Measurements from ENCODE around the gene ARHGAP27.
A peak's percentile ranks its signal among the peaks of the same experiment; 100 is the strongest.

The ARHGAP27 gene

GRCh38 chr17:45423975-45424335, 8.7 kb downstream of the ARHGAP27 start:
- Mint-ChIP-seq H3K27me3 (no peaks in the 10 kb centered on the region), H3K4me1 (peaks cover 13% of the 10 kb centered on the region), H3K27ac (ENCODE audit: low read depth) (no peak overlapping the region), H3K4me3 (no peak overlapping the region), H3K9me3 (no peaks in the 10 kb centered on the region), H3K36me3 (ENCODE audit: insufficient read depth) (no peaks in the 10 kb centered on the region)
- no peak for DNase-seq (ENCODE audit: low spot score in 2 of 2)
- no peak for ATAC-seq (replicated peaks; ENCODE audit: extremely low read depth, poor library complexity, severe bottlenecking)

- no peak overlapping the region for H3K4me3 Mint-ChIP-seq
- no peaks in the 10 kb centered on the region for H3K27me3 Mint-ChIP-seq
- H3K9me3 Mint-ChIP-seq: no peaks in the 10 kb centered on the region
- H3K4me1 Mint-ChIP-seq: peaks cover 8% of the 10 kb centered on the region
- H3K27ac Mint-ChIP-seq (ENCODE audit: low read depth): no peak overlapping the region
- no peak for DNase-seq (ENCODE audit: low spot score in 2 of 2)
- no peak for ATAC-seq (replicated peaks; ENCODE audit: extremely low read depth, poor library complexity, severe bottlenecking)
- H3K36me3 Mint-ChIP-seq (ENCODE audit: insufficient read depth): no peaks in the 10 kb centered on the region
These were observed 9.2 kb downstream of the ARHGAP27 start for GRCh38 chr17:45423304-45423974.

GRCh38 chr17:45414990-45415881, 17.4 kb downstream of the ARHGAP27 start:
- Mint-ChIP-seq H3K27me3 (no peaks in the 10 kb centered on the region), H3K36me3 (ENCODE audit: insufficient read depth) (peaks cover 2% of the 10 kb centered on the region), H3K4me1 (peaks cover 29% of the 10 kb centered on the region), H3K9me3 (no peaks in the 10 kb centered on the region), H3K27ac (ENCODE audit: low read depth) (peak overlapping the region; percentile 77), H3K4me3 (no peak overlapping the region)
- no peak for DNase-seq (ENCODE audit: low spot score in 2 of 2)
- ATAC-seq (replicated peaks; ENCODE audit: extremely low read depth, poor library complexity, severe bottlenecking): no peak

- Mint-ChIP-seq H3K36me3 (ENCODE audit: insufficient read depth) (peaks cover 2% of the 10 kb centered on the region), H3K4me1 (peaks cover 43% of the 10 kb centered on the region), H3K9me3 (no peaks in the 10 kb centered on the region), H3K4me3 (no peak overlapping the region), H3K27me3 (no peaks in the 10 kb centered on the region), H3K27ac (ENCODE audit: low read depth) (no peak overlapping the region)
- ATAC-seq (replicated peaks; ENCODE audit: extremely low read depth, poor library complexity, severe bottlenecking) (no peak), DNase-seq (ENCODE audit: low spot score in 2 of 2) (no peak)
These were observed 19.2 kb downstream of the ARHGAP27 start for GRCh38 chr17:45413498-45413923.

GRCh38 chr17:45411348-45412105, 21.1 kb downstream of the ARHGAP27 start:
- Mint-ChIP-seq H3K9me3 (no peaks in the 10 kb centered on the region), H3K27me3 (no peaks in the 10 kb centered on the region), H3K4me1 (peaks cover 60% of the 10 kb centered on the region), H3K36me3 (ENCODE audit: insufficient read depth) (peaks cover 8% of the 10 kb centered on the region), H3K27ac (ENCODE audit: low read depth) (peak overlapping the region; percentile 96), H3K4me3 (peak overlapping the region; percentile 98)
- DNase-seq (ENCODE audit: low spot score in 2 of 2) (no peak), ATAC-seq (replicated peaks; ENCODE audit: extremely low read depth, poor library complexity, severe bottlenecking) (no peak)

GRCh38 chr17:45410144-45411091, 22.3 kb downstream of the ARHGAP27 start:
- ATAC-seq (replicated peaks; ENCODE audit: extremely low read depth, poor library complexity, severe bottlenecking): peak; percentile 84
- peak in 1 of 2 donors; percentile 28 for DNase-seq (ENCODE audit: low spot score in 2 of 2)
- Mint-ChIP-seq H3K4me3 (peak overlapping the region; percentile 98), H3K4me1 (peaks cover 59% of the 10 kb centered on the region), H3K9me3 (no peaks in the 10 kb centered on the region), H3K36me3 (ENCODE audit: insufficient read depth) (peaks cover 13% of the 10 kb centered on the region), H3K27me3 (no peaks in the 10 kb centered on the region), H3K27ac (ENCODE audit: low read depth) (peak overlapping the region; percentile 96)

GRCh38 chr17:45409659-45410076, 23.0 kb downstream of the ARHGAP27 start:
- Mint-ChIP-seq H3K27me3 (no peaks in the 10 kb centered on the region), H3K36me3 (ENCODE audit: insufficient read depth) (peaks cover 16% of the 10 kb centered on the region), H3K9me3 (no peaks in the 10 kb centered on the region), H3K4me1 (peaks cover 54% of the 10 kb centered on the region), H3K4me3 (peak overlapping the region; percentile 98), H3K27ac (ENCODE audit: low read depth) (peak overlapping the region; percentile 96)
- ATAC-seq (replicated peaks; ENCODE audit: extremely low read depth, poor library complexity, severe bottlenecking) (peak; percentile 29), DNase-seq (ENCODE audit: low spot score in 2 of 2) (no peak)

GRCh38 chr17:45408611-45409421, 23.9 kb downstream of the ARHGAP27 start:
- peaks cover 54% of the 10 kb centered on the region for H3K4me1 Mint-ChIP-seq
- peak overlapping the region; percentile 98 for H3K4me3 Mint-ChIP-seq
- DNase-seq (ENCODE audit: low spot score in 2 of 2) (no peak), ATAC-seq (replicated peaks; ENCODE audit: extremely low read depth, poor library complexity, severe bottlenecking) (no peak)
- H3K27me3 Mint-ChIP-seq: no peaks in the 10 kb centered on the region
- H3K9me3 Mint-ChIP-seq: no peaks in the 10 kb centered on the region
- H3K27ac Mint-ChIP-seq (ENCODE audit: low read depth): peak overlapping the region; percentile 96
- H3K36me3 Mint-ChIP-seq (ENCODE audit: insufficient read depth): peaks cover 23% of the 10 kb centered on the region

- peaks cover 40% of the 10 kb centered on the region for H3K4me1 Mint-ChIP-seq
These were observed 26.6 kb downstream of the ARHGAP27 start for GRCh38 chr17:45406107-45406506.

GRCh38 chr17:45405250-45406086, 27.2 kb downstream of the ARHGAP27 start:
- Mint-ChIP-seq H3K4me1 (peaks cover 33% of the 10 kb centered on the region), H3K4me3 (no peak overlapping the region), H3K27me3 (no peaks in the 10 kb centered on the region), H3K27ac (ENCODE audit: low read depth) (no peak overlapping the region), H3K9me3 (no peaks in the 10 kb centered on the region), H3K36me3 (ENCODE audit: insufficient read depth) (peaks cover 40% of the 10 kb centered on the region)
- ATAC-seq (replicated peaks; ENCODE audit: extremely low read depth, poor library complexity, severe bottlenecking): no peak
- DNase-seq (ENCODE audit: low spot score in 2 of 2): no peak

More at GRCh38 chr17:45406107-45406506, 26.6 kb downstream of the ARHGAP27 start:
- no peaks in the 10 kb centered on the region for H3K27me3 Mint-ChIP-seq
- ATAC-seq (replicated peaks; ENCODE audit: extremely low read depth, poor library complexity, severe bottlenecking): no peak
- H3K36me3 Mint-ChIP-seq (ENCODE audit: insufficient read depth): peaks cover 37% of the 10 kb centered on the region
- no peak overlapping the region for H3K4me3 Mint-ChIP-seq
- no peak overlapping the region for H3K27ac Mint-ChIP-seq (ENCODE audit: low read depth)
- no peak for DNase-seq (ENCODE audit: low spot score in 2 of 2)
- no peaks in the 10 kb centered on the region for H3K9me3 Mint-ChIP-seq

All from central memory CD8-positive, alpha-beta T cell (primary cell).